ENCODE results near the gene CEBPZ.

Gene CEBPZ

DNA sequence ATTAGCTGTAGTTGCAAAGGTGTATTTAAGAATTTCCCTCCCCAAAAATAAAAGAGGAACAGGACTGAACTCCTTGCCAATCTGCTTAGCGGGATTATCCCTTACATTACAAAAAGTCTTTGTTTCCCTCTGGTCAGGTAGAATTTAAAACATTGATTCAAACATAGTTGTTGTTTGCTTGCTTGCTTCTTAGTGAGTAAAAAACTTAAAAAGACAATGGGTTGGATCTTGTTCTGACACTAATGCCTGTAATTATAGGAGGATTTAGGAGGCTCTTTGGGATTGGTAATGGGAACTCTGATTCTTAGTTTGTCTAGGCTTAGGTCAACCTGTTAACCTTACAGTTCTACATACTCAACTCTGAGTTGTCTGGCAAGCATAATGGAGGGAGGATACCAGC lies 38.8 kb downstream of the CEBPZ start:
- no peak overlapping the region for H3K4me3 ChIP-seq
- H3K4me1 ChIP-seq = peaks cover 4 to 7% (median 6%) of the 10 kb centered on the region in 10 experiments
- no peak overlapping the region for H3K4me2 ChIP-seq
- H3K9ac ChIP-seq = no peak overlapping the region
- no peaks in the 10 kb centered on the region for H3K27me3 ChIP-seq
- no peaks in the 10 kb centered on the region for H4K20me1 ChIP-seq
- H3K9me3 ChIP-seq (replicated peaks in 1 of 11) = peaks cover 0 to 14% (median 9%) of the 10 kb centered on the region in 11 experiments; a peak in 18 of 22 replicates
- H3K36me3 ChIP-seq = no peaks in the 10 kb centered on the region
- TF ChIP-seq Cebpa-rat (IDR thresholded peaks at IDR 0.05) = no peak
- no peak overlapping the region for H3K27ac ChIP-seq

DNA sequence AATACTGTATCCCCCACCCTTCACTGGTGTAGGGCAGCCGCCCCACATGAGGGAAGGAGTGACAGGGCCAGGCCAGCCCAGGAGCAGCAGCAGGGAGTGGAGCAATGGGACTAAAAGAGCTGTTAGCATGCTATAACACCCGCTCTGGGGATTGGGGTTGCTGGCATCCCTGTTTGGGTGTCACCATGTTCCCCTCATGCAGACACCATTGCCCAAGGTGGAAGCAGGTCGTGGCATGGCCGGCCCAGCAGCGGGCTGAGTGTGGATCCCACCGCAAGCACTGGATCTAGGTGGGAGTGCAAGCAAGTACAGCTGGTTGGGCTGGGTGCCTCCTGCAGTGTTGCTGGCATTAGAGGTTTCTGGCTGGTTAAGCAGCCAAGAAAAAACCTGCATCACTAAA lies 39.6 kb downstream of the CEBPZ start:
- Histone ChIP-seq H4K20me1 (no peaks in the 10 kb centered on the region), H3K36me3 (no peaks in the 10 kb centered on the region), H3K9ac (no peak overlapping the region), H3K9me3 (replicated peaks in 1 of 11) (peaks cover 0 to 14% (median 9%) of the 10 kb centered on the region in 11 experiments; a peak in 18 of 22 replicates), H3K27me3 (no peaks in the 10 kb centered on the region), H3K4me1 (no peaks in the 10 kb centered on the region), H3K4me3 (no peak overlapping the region), H3K4me2 (no peak overlapping the region), H3K27ac (no peak overlapping the region)
- no peak for TF ChIP-seq Cebpa-rat (IDR thresholded peaks at IDR 0.05)

DNA sequence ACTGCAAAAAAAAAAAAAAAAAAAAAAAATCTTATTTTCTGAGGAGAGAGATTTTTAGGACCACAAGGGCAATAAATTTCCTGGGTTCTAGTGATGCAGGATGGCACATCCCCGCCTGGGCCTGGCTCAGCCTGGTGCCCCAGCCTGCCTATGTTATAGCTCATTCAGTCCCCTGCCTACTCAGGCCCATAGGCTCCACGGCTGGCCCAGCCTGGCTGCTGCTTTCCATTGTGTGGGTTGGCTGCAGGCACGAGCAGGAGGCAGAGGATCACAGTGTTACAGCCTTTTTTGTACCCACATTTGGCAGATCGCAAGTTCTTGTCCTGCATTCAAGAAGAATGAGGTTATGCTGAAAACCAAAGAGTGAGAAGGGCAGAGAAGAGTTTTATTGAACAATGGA lies 40.1 kb downstream of the CEBPZ start:
- H4K20me1 ChIP-seq = no peaks in the 10 kb centered on the region
- H3K4me2 ChIP-seq = no peak overlapping the region
- H3K9me3 ChIP-seq (replicated peaks in 1 of 11) = peaks cover 0 to 14% (median 9%) of the 10 kb centered on the region in 11 experiments; a peak in 18 of 22 replicates
- H3K4me1 ChIP-seq = no peaks in the 10 kb centered on the region
- no peak overlapping the region for H3K27ac ChIP-seq
- no peak overlapping the region for H3K4me3 ChIP-seq
- H3K36me3 ChIP-seq = no peaks in the 10 kb centered on the region
- no peak for TF ChIP-seq Cebpa-rat (IDR thresholded peaks at IDR 0.05)
- H3K27me3 ChIP-seq = no peaks in the 10 kb centered on the region
- no peak overlapping the region for H3K9ac ChIP-seq

DNA sequence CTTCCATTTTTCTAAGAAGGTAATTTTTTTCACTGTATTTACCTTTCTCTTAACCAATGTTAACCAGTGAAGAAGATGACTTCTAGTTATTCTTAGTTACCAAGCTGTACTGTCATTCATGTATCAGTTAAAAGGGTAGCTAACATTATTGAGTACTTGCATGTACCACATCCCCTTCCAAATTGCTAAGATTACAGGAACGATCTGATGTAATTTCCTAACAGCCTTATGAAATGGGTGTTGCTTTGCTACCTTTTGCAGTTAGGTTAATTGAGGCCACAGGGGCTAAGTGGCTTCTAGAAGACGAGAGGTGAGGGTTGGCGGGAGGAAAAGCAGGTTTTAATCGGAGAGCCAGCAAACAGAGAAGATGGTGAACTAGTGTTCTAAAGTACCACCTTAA lies 41.1 kb downstream of the CEBPZ start:
- TF ChIP-seq Cebpa-rat (IDR thresholded peaks at IDR 0.05) = no peak
- H4K20me1 ChIP-seq = no peaks in the 10 kb centered on the region
- no peak overlapping the region for H3K9ac ChIP-seq
- no peak overlapping the region for H3K4me2 ChIP-seq
- no peaks in the 10 kb centered on the region for H3K27me3 ChIP-seq
- H3K27ac ChIP-seq = no peak overlapping the region
- H3K9me3 ChIP-seq (replicated peaks in 1 of 11) = peaks cover 0 to 5% (median under 1%) of the 10 kb centered on the region in 11 experiments; a peak in 6 of 22 replicates
- H3K36me3 ChIP-seq = no peaks in the 10 kb centered on the region
- H3K4me1 ChIP-seq = no peaks in the 10 kb centered on the region
- no peak overlapping the region for H3K4me3 ChIP-seq

DNA sequence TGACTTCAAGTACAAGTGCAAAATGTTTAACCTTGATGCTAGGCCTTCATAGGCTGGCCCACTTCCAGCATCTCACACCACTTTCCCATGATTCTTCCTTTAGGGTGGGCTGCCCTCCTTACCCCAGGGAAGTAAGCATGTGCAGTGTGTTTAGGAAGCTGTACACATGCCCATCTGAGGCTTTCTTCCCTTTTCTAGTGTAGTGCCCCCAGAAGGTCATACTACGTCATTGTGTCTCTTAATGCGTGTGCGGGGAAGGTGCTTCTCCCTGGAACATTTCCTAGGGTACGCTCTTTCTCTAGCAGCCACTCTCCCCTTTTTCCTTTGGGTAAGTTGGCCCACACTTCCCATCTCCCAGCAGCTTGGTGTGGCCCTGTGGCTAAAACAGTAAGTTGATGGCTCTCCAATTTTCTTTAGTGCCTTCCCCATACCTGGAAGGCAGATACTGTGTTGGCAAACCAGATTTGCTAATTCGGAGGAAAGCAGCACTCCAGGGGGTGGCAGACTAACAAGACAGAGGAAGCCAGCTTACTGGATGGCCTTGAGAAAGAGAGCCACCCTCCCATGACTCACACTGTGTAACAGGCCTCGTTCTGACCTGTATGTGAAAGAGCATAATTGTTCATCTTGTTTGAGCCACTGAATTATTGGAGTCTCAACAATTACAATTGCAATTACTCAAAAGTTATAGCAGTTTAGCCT lies 41.8 kb downstream of the CEBPZ start:
- H3K27ac ChIP-seq = no peak overlapping the region
- no peaks in the 10 kb centered on the region for H3K4me1 ChIP-seq
- H3K36me3 ChIP-seq = no peaks in the 10 kb centered on the region
- no peaks in the 10 kb centered on the region for H3K9me3 ChIP-seq (replicated peaks in 1 of 11)
- TF ChIP-seq Cebpa-rat (IDR thresholded peaks at IDR 0.05) = no peak
- no peak overlapping the region for H3K4me3 ChIP-seq
- no peak overlapping the region for H3K4me2 ChIP-seq
- H3K9ac ChIP-seq = no peak overlapping the region
- no peaks in the 10 kb centered on the region for H4K20me1 ChIP-seq
- no peaks in the 10 kb centered on the region for H3K27me3 ChIP-seq

DNA sequence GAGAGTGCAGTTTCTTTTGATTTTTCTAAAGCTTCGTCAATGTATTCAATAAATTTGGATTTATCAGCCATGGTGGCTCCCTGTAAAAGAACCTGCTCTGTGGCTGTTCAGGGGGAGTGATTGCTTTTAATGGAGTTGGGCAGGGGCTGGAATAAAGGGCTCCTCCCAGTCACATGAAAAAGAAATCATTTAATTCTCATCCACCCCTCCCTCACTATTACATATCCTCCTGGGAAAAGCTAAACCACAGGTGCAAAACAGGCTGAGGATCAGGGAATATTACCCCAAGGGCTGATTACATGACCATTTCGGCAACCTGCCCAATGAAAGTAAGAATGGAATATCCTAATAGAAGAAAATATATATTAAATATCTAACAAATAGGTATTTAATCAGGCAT lies 42.8 kb downstream of the CEBPZ start, which contains the start of gene SULT6B1:
TSS of gene SULT6B1 (minus strand) at position 101 of the 400 bp plus-strand sequence. CDS start at position 71, 30 bp downstream.
- Histone ChIP-seq H3K27ac (no peak within 1 kb of the TSS), H3K4me3 (no peak within 1 kb of the TSS), H3K27me3 (no peaks in the 10 kb centered on the region), H3K9ac (no peak within 1 kb of the TSS), H3K9me3 (replicated peaks in 1 of 11) (no peaks in the 10 kb centered on the region), H3K36me3 (no peaks in the 10 kb centered on the region), H3K4me2 (no peak within 1 kb of the TSS), H3K4me1 (no peaks in the 10 kb centered on the region), H4K20me1 (no peaks in the 10 kb centered on the region)
- TF ChIP-seq Cebpa-rat (IDR thresholded peaks at IDR 0.05) = no peak

DNA sequence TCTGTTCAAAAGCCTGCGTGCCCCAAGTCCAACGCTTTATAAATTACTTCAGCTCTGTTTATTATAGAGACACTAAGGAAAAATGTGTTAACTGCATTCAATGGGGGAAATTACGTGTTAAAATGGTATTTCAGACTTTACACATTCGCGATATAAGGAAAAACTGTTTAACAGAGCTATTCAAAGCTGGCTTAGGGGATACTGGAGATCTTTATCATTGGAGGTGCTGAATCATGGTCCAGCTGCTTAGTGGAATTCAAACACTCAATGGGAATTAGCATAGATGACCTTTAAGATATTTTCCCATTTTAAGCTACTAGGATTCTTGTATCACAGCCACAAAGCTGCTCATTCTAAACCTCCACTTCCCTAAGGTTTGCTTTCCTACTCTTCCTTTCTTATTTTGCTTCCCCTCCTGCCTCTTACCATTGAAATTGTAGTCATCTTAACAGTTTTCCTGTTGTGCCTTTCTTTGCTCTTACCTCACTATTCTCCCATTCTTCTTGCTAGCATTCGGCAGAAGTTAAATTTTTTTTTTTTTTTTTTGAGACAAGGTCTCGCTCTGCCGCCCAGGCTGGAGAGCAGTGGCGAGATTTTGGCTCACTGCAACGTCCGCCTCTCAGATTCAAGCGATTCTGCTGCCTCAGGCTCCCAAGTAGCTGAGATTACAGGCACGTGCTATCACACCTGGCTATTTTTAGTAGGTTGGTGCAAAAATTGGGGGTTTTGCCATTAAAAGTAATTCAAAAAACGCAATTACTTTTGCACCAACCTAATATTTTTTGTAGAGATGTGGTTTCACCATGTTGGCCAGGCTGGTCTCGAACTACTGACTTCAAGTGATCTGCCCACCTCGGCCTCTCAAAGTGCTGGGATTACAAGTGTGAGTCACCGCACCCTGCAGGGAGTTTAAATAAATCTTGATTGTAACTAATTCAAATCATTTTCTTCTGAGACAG lies 49.4 kb downstream of the CEBPZ start:
- Histone ChIP-seq H3K4me3 (no peak overlapping the region), H3K36me3 (no peaks in the 10 kb centered on the region), H3K4me2 (no peak overlapping the region), H4K20me1 (no peaks in the 10 kb centered on the region), H3K4me1 (no peaks in the 10 kb centered on the region), H3K27me3 (no peaks in the 10 kb centered on the region), H3K27ac (no peak overlapping the region), H3K9me3 (replicated peaks in 1 of 11) (no peaks in the 10 kb centered on the region), H3K9ac (no peak overlapping the region)
- TF ChIP-seq Cebpa-rat (IDR thresholded peaks at IDR 0.05) = no peak

DNA sequence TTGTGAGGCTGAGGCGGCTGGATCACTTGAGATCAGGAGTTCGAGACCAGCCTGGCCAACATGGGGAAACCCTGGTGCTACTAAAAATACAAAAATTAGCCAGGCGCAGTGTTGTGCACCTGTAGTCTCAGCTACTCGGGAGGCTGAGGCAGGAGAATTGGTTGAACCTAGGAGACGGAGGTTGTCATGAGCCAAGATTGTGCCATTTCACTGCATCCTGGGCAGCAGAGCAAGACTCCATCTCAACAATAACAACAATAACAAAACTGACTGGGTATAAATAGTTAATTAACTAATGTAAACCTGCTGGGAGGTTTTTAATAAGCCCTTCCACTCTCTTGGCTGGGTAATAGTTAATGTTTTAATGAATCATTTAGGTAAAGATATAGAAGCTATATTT lies 50.8 kb downstream of the CEBPZ start:
- no peaks in the 10 kb centered on the region for H3K4me1 ChIP-seq
- H3K4me3 ChIP-seq = no peak overlapping the region
- no peak overlapping the region for H3K9ac ChIP-seq
- H3K4me2 ChIP-seq = no peak overlapping the region
- no peaks in the 10 kb centered on the region for H4K20me1 ChIP-seq
- H3K27ac ChIP-seq = no peak overlapping the region
- no peaks in the 10 kb centered on the region for H3K36me3 ChIP-seq
- no peaks in the 10 kb centered on the region for H3K27me3 ChIP-seq
- no peak for TF ChIP-seq Cebpa-rat (IDR thresholded peaks at IDR 0.05)
- H3K9me3 ChIP-seq (replicated peaks in 1 of 11) = no peaks in the 10 kb centered on the region

DNA sequence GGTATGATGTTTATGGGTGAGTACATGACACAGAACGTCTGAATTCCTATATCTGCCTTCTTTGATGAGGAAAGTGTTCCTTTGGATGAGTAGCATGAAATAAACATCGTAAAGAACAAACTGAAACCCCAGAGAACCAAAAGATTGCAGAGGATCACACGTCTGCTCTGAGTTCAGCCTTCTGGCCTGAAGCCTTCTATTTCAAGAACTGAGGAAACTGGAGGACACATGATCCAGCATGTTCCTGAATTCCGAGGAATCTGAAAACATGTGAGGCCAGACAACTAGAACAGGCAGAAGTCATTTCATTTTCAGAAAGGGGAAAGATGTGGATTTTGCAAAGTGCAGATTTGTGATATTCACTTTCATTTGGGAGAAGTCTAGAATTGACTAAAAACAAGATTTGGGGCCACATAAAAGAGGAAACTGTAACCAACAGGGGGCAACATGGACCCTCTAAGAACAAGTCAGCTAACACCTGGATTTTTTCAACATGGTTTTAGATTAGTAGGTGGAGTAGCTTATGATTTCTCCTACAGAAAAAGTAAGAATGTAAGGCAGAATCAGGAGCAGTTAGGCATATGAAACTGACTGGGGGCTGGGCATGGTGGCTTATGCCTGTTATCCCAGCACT lies 51.3 kb downstream of the CEBPZ start:
- Histone ChIP-seq H4K20me1 (no peaks in the 10 kb centered on the region), H3K36me3 (no peaks in the 10 kb centered on the region), H3K4me2 (no peak overlapping the region), H3K4me3 (no peak overlapping the region), H3K27ac (no peak overlapping the region), H3K4me1 (no peaks in the 10 kb centered on the region), H3K9me3 (replicated peaks in 1 of 11) (no peaks in the 10 kb centered on the region), H3K27me3 (no peaks in the 10 kb centered on the region), H3K9ac (no peak overlapping the region)
- no peak for TF ChIP-seq Cebpa-rat (IDR thresholded peaks at IDR 0.05)
